Measurements from ENCODE around the gene SYCP3.

Gene SYCP3

GRCh38 chr12:101775816-101776215 lies 36.6 kb upstream of the SYCP3 start:
- no peak for TF ChIP-seq CTCF (IDR thresholded peaks at IDR 0.05; ENCODE audit: low read depth, low read length)
- Histone ChIP-seq H3K9me3 (ENCODE audit: severe bottlenecking) (no peaks in the 10 kb centered on the region), H3K4me3 (ENCODE audit: low read depth, low read length) (no peak overlapping the region), H3K27ac (no peak overlapping the region), H3K27me3 (ENCODE audit: insufficient read depth, low read depth, severe bottlenecking) (no peaks in the 10 kb centered on the region), H3K36me3 (no peaks in the 10 kb centered on the region)
- DNase-seq: no peak

GRCh38 chr12:101773650-101774162 lies 34.4 kb upstream of the SYCP3 start:
- peak; percentile 66 for TF ChIP-seq CTCF (IDR thresholded peaks at IDR 0.05; ENCODE audit: low read depth, low read length)
- no peaks in the 10 kb centered on the region for H3K27me3 ChIP-seq (ENCODE audit: insufficient read depth, low read depth, severe bottlenecking)
- no peaks in the 10 kb centered on the region for H3K9me3 ChIP-seq (ENCODE audit: severe bottlenecking)
- H3K4me3 ChIP-seq (ENCODE audit: low read depth, low read length): no peak overlapping the region
- H3K27ac ChIP-seq: no peak overlapping the region
- H3K36me3 ChIP-seq: no peaks in the 10 kb centered on the region
- DNase-seq: peak; percentile 43

- no peak for DNase-seq
- TF ChIP-seq CTCF (IDR thresholded peaks at IDR 0.05; ENCODE audit: low read depth, low read length): no peak
- H3K36me3 ChIP-seq: no peaks in the 10 kb centered on the region
- no peaks in the 10 kb centered on the region for H3K27me3 ChIP-seq (ENCODE audit: insufficient read depth, low read depth, severe bottlenecking)
- H3K27ac ChIP-seq: no peak overlapping the region
- no peaks in the 10 kb centered on the region for H3K9me3 ChIP-seq (ENCODE audit: severe bottlenecking)
- H3K4me3 ChIP-seq (ENCODE audit: low read depth, low read length): no peak overlapping the region
Measured at GRCh38 chr12:101772012-101772775, 32.9 kb upstream of the SYCP3 start.

- no peak for TF ChIP-seq CTCF (IDR thresholded peaks at IDR 0.05; ENCODE audit: low read depth, low read length)
- no peaks in the 10 kb centered on the region for H3K27me3 ChIP-seq (ENCODE audit: insufficient read depth, low read depth, severe bottlenecking)
- no peak overlapping the region for H3K27ac ChIP-seq
- H3K4me3 ChIP-seq (ENCODE audit: low read depth, low read length): no peak overlapping the region
- no peak for DNase-seq
- no peaks in the 10 kb centered on the region for H3K9me3 ChIP-seq (ENCODE audit: severe bottlenecking)
- H3K36me3 ChIP-seq: no peaks in the 10 kb centered on the region
Measured at GRCh38 chr12:101769865-101770264, 30.6 kb upstream of the SYCP3 start.

GRCh38 chr12:101768781-101769180 lies 29.5 kb upstream of the SYCP3 start:
- H3K9me3 ChIP-seq (ENCODE audit: severe bottlenecking): no peaks in the 10 kb centered on the region
- H3K4me3 ChIP-seq (ENCODE audit: low read depth, low read length): no peak overlapping the region
- H3K27ac ChIP-seq: no peak overlapping the region
- TF ChIP-seq CTCF (IDR thresholded peaks at IDR 0.05; ENCODE audit: low read depth, low read length): no peak
- peak; percentile 33 for DNase-seq
- no peaks in the 10 kb centered on the region for H3K36me3 ChIP-seq
- H3K27me3 ChIP-seq (ENCODE audit: insufficient read depth, low read depth, severe bottlenecking): no peaks in the 10 kb centered on the region

GRCh38 chr12:101767537-101767936 lies 28.3 kb upstream of the SYCP3 start:
- no peaks in the 10 kb centered on the region for H3K27me3 ChIP-seq (ENCODE audit: insufficient read depth, low read depth, severe bottlenecking)
- H3K4me3 ChIP-seq (ENCODE audit: low read depth, low read length): no peak overlapping the region
- no peaks in the 10 kb centered on the region for H3K36me3 ChIP-seq
- H3K27ac ChIP-seq: no peak overlapping the region
- no peak for DNase-seq
- no peak for TF ChIP-seq CTCF (IDR thresholded peaks at IDR 0.05; ENCODE audit: low read depth, low read length)
- H3K9me3 ChIP-seq (ENCODE audit: severe bottlenecking): no peaks in the 10 kb centered on the region

Data from WERI-Rb-1 (cell line).